Urinary bladder (tissue), 4 donors: ENCODE results near the gene FAM83D. TPM values are rescaled to one million over a fixed set of nuclear protein-coding genes. Genes with fewer than 3 reads are reported as not detected.

ENCODE experiments used
- DNase-seq: peaks from one replicate; pipeline ENCODE4 v3.0.0-alpha.2; 2015; ENCODE audit errors: extremely low spot score
- H3K27ac ChIP-seq: one replicate; pipeline ENCODE4 v1.5.1; 2013; ENCODE audit warnings: low read depth, mild to moderate bottlenecking, moderate library complexity
- H3K36me3 ChIP-seq: one replicate; pipeline ENCODE4 v1.6.1; 2013; ENCODE audit warnings: mild to moderate bottlenecking, moderate library complexity; ENCODE audit not compliant: insufficient read depth
- H3K4me1 ChIP-seq: one replicate; pipeline ENCODE4 v1.6.1; 2013; ENCODE audit warnings: mild to moderate bottlenecking, moderate library complexity; ENCODE audit not compliant: insufficient read depth
- H3K4me3 ChIP-seq: one replicate; pipeline ENCODE4 v1.5.1; 2013; ENCODE audit warnings: low read depth, low read length
- WGBS: extraction: QIAGEN DNeasy Blood & Tissue Kit; methylation state at CpG from one replicate; pipeline ENCODE4 v1.1.7; 2013; 5-methylcytosine and 5-hydroxymethylcytosine counted together
- polyA plus RNA-seq: library from polyadenylated mRNA; stranded (reverse); fragments of 200-250 nt; gene quantifications from one replicate; pipeline ENCODE4 v1.2.3, GENCODE V29; 2013
- total RNA-seq: library from RNA; depleted of rRNA; stranded (reverse); fragments of >200 nt; gene quantifications from one replicate; pipeline ENCODE4 v1.2.3, GENCODE V29; 2014
- donor health status: healthy with polysubstance abuse.
- donor health status: healthy.

The FAM83D gene
- total and polyA plus RNA-seq, 2 donors, result 11.4 to 27.1 TPM

- no peak for DNase-seq
- WGBS, result 68% methylated on average over 9 of the region's 9 CpGs
- Histone ChIP-seq H3K36me3 (no peaks in the 10 kb centered on the region), H3K27ac (no peak overlapping the region), H3K4me1 (no peaks in the 10 kb centered on the region), H3K4me3 (no peak overlapping the region)
Observed at GRCh38 chr20:38932457-38933120, 6.4 kb downstream of the FAM83D start.

GRCh38 chr20:38934530-38934929, 8.3 kb downstream of the FAM83D start:
- Histone ChIP-seq H3K36me3 (no peaks in the 10 kb centered on the region), H3K4me1 (no peaks in the 10 kb centered on the region), H3K27ac (no peak overlapping the region), H3K4me3 (no peak overlapping the region)
- 97% methylated on average over 5 of the region's 5 CpGs for WGBS
- DNase-seq, result no peak

GRCh38 chr20:38935285-38935684, 9.1 kb downstream of the FAM83D start:
- Histone ChIP-seq H3K4me3 (no peak overlapping the region), H3K27ac (no peak overlapping the region), H3K4me1 (no peaks in the 10 kb centered on the region), H3K36me3 (no peaks in the 10 kb centered on the region)
- WGBS, result 68% methylated on average over 3 of the region's 3 CpGs
- DNase-seq, result no peak

- no peak overlapping the region for H3K4me3 ChIP-seq
- DNase-seq, result no peak
- H3K36me3 ChIP-seq, result no peaks in the 10 kb centered on the region
- H3K4me1 ChIP-seq, result no peaks in the 10 kb centered on the region
- no peak overlapping the region for H3K27ac ChIP-seq
- WGBS, result 78% methylated on average over 5 of the region's 5 CpGs
Observed at GRCh38 chr20:38935967-38936407, 9.8 kb downstream of the FAM83D start.

GRCh38 chr20:38937000-38937399, 10.8 kb downstream of the FAM83D start:
- H3K4me3 ChIP-seq, result no peak overlapping the region
- H3K36me3 ChIP-seq, result no peaks in the 10 kb centered on the region
- no peaks in the 10 kb centered on the region for H3K4me1 ChIP-seq
- no peak overlapping the region for H3K27ac ChIP-seq
- 91% methylated on average over 5 of the region's 5 CpGs for WGBS
- no peak for DNase-seq

- WGBS, result 92% methylated on average over 7 of the region's 7 CpGs
- no peaks in the 10 kb centered on the region for H3K4me1 ChIP-seq
- H3K4me3 ChIP-seq, result no peak overlapping the region
- no peak for DNase-seq
- H3K27ac ChIP-seq, result no peak overlapping the region
- H3K36me3 ChIP-seq, result no peaks in the 10 kb centered on the region
Observed at GRCh38 chr20:38937978-38938473, 11.8 kb downstream of the FAM83D start.

GRCh38 chr20:38939686-38940085, 13.5 kb downstream of the FAM83D start:
- WGBS, result 87% methylated on average over 2 of the region's 2 CpGs
- no peak for DNase-seq
- H3K4me3 ChIP-seq, result no peak overlapping the region
- H3K27ac ChIP-seq, result no peak overlapping the region
- H3K4me1 ChIP-seq, result no peaks in the 10 kb centered on the region
- no peaks in the 10 kb centered on the region for H3K36me3 ChIP-seq

GRCh38 chr20:38940644-38941043, 14.4 kb downstream of the FAM83D start:
- 94% methylated on average over 5 of the region's 5 CpGs for WGBS
- Histone ChIP-seq H3K4me3 (no peak overlapping the region), H3K27ac (no peak overlapping the region), H3K36me3 (no peaks in the 10 kb centered on the region), H3K4me1 (no peaks in the 10 kb centered on the region)
- DNase-seq, result no peak

GRCh38 chr20:38941726-38942389, 15.6 kb downstream of the FAM83D start:
- no peak overlapping the region for H3K4me3 ChIP-seq
- no peak overlapping the region for H3K27ac ChIP-seq
- H3K4me1 ChIP-seq, result no peaks in the 10 kb centered on the region
- DNase-seq, result no peak
- 93% methylated on average over 5 of the region's 5 CpGs for WGBS
- no peaks in the 10 kb centered on the region for H3K36me3 ChIP-seq

GRCh38 chr20:38945012-38945411, 18.8 kb downstream of the FAM83D start:
- H3K4me3 ChIP-seq, result no peak overlapping the region
- DNase-seq, result no peak
- no peaks in the 10 kb centered on the region for H3K4me1 ChIP-seq
- no peaks in the 10 kb centered on the region for H3K36me3 ChIP-seq
- 95% methylated on average over 3 of the region's 3 CpGs for WGBS
- H3K27ac ChIP-seq, result no peak overlapping the region

- 90% methylated on average over 3 of the region's 3 CpGs for WGBS
- H3K4me1 ChIP-seq, result no peaks in the 10 kb centered on the region
- DNase-seq, result no peak
- no peak overlapping the region for H3K4me3 ChIP-seq
- no peak overlapping the region for H3K27ac ChIP-seq
- H3K36me3 ChIP-seq, result no peaks in the 10 kb centered on the region
Observed at GRCh38 chr20:38946836-38947235, 20.6 kb downstream of the FAM83D start.

- H3K4me1 ChIP-seq, result no peaks in the 10 kb centered on the region
- H3K36me3 ChIP-seq, result no peaks in the 10 kb centered on the region
- no peak for DNase-seq
- WGBS, result 73% methylated on average over 7 of the region's 7 CpGs
- H3K27ac ChIP-seq, result no peak overlapping the region
- H3K4me3 ChIP-seq, result no peak overlapping the region
Observed at GRCh38 chr20:38947931-38948362, 21.7 kb downstream of the FAM83D start.

GRCh38 chr20:38950254-38950653, 24.0 kb downstream of the FAM83D start:
- Histone ChIP-seq H3K4me3 (no peak overlapping the region), H3K4me1 (no peaks in the 10 kb centered on the region), H3K36me3 (no peaks in the 10 kb centered on the region), H3K27ac (no peak overlapping the region)
- 70% methylated on average over 2 of the region's 2 CpGs for WGBS
- DNase-seq, result no peak

- no peak for DNase-seq
- Histone ChIP-seq H3K36me3 (no peaks in the 10 kb centered on the region), H3K4me3 (no peak overlapping the region), H3K4me1 (no peaks in the 10 kb centered on the region), H3K27ac (no peak overlapping the region)
- WGBS, result 96% methylated on average over 9 of the region's 9 CpGs
Observed at GRCh38 chr20:38951611-38952010, 25.4 kb downstream of the FAM83D start.
